Right atrium auricular region (tissue), 2 donors: ENCODE results near the gene HADHA. TPM values are rescaled to one million over a fixed set of nuclear protein-coding genes. Genes with fewer than 3 reads are reported as not detected.
A peak's percentile ranks its signal among the peaks of the same experiment; 100 is the strongest.

Experiments
- DNase-seq: peaks from one replicate; pipeline ENCODE4 v3.0.0-alpha.2; 2019; ENCODE audit warnings: low spot score
- H3K27ac ChIP-seq, 2 donors: fragments of 200-600 bp; sonication (generic); 1 replicate in 1 of 2; 2 replicates in 1 of 2; pipeline ENCODE4 v1.5.1; 2016 to 2019
- H3K27me3 ChIP-seq, 2 donors: fragments of 200-600 bp; sonication (generic); one replicate each; pipeline versions ENCODE4 v1.5.1 to v1.6.0; 2017 to 2019
- H3K36me3 ChIP-seq: fragments of 200-600 bp; sonication (generic); one replicate; pipeline ENCODE4 v1.5.1; 2016
- H3K4me1 ChIP-seq, 2 donors: fragments of 200-600 bp; sonication (generic); one replicate each; pipeline versions ENCODE4 v1.5.1 to v1.6.0; 2017 to 2019
- H3K4me3 ChIP-seq, 2 donors: fragments of 200-600 bp; sonication (generic); 1 replicate in 1 of 2; 2 replicates in 1 of 2; pipeline ENCODE4 v1.5.1; 2017 to 2019; ENCODE audit warnings: mild to moderate bottlenecking in 1 of 2, moderate library complexity in 1 of 2
- H3K9me3 ChIP-seq, 2 donors: fragments of 200-600 bp; sonication (generic); one replicate each; pipeline ENCODE4 v1.5.1; 2019
- CTCF ChIP-seq, 2 donors: fragments of 200-600 bp; sonication (generic); IDR thresholded peaks; one replicate each; pipeline ENCODE4 v1.5.1; 2019; ENCODE audit warnings: antibody characterized with exemption in 2 of 2
- total RNA-seq, 2 donors: library from RNA; depleted of rRNA; stranded (reverse); fragments of >200 nt; gene quantifications; one replicate each; pipeline ENCODE4 v1.1.0, GENCODE V29; 2016

The HADHA gene
- total RNA-seq, 2 donors from 2014 or later = 333 to 364 TPM

GRCh38 chr2:26235089-26235488 lies 9.3 kb downstream of the HADHA start:
- Histone ChIP-seq H3K36me3 (peaks cover 91% of the 10 kb centered on the region), H3K9me3 (no peaks in the 10 kb centered on the region), H3K27me3 (no peaks in the 10 kb centered on the region), H3K4me3 (no peak overlapping the region), H3K4me1 (peaks cover 0 to 20% of the 10 kb centered on the region in 2 donors), H3K27ac (no peak overlapping the region)
- TF ChIP-seq CTCF (IDR thresholded peaks at IDR 0.05) = peak in 1 of 2 donors; percentile 47
- DNase-seq = no peak

- H3K36me3 ChIP-seq = peaks cover 100% of the 10 kb centered on the region
- peaks cover 0 to 10% of the 10 kb centered on the region in 2 donors for H3K9me3 ChIP-seq
- H3K4me1 ChIP-seq = no peaks in the 10 kb centered on the region
- H3K4me3 ChIP-seq = no peak overlapping the region
- DNase-seq = no peak
- no peak overlapping the region for H3K27ac ChIP-seq
- no peak for TF ChIP-seq CTCF (IDR thresholded peaks at IDR 0.05)
- no peaks in the 10 kb centered on the region for H3K27me3 ChIP-seq
These were observed 13.6 kb downstream of the HADHA start for GRCh38 chr2:26230806-26231205.

GRCh38 chr2:26229595-26229994 lies 14.8 kb downstream of the HADHA start:
- Histone ChIP-seq H3K36me3 (peaks cover 92% of the 10 kb centered on the region), H3K27ac (no peak overlapping the region), H3K4me3 (no peak overlapping the region), H3K9me3 (peaks cover 0 to 10% of the 10 kb centered on the region in 2 donors), H3K4me1 (no peaks in the 10 kb centered on the region), H3K27me3 (no peaks in the 10 kb centered on the region)
- TF ChIP-seq CTCF (IDR thresholded peaks at IDR 0.05) = no peak
- no peak for DNase-seq

- DNase-seq = no peak
- Histone ChIP-seq H3K4me3 (no peak overlapping the region), H3K9me3 (peaks cover 0 to 10% of the 10 kb centered on the region in 2 donors), H3K27ac (no peak overlapping the region), H3K4me1 (no peaks in the 10 kb centered on the region), H3K36me3 (peaks cover 82% of the 10 kb centered on the region), H3K27me3 (no peaks in the 10 kb centered on the region)
- no peak for TF ChIP-seq CTCF (IDR thresholded peaks at IDR 0.05)
These were observed 20.3 kb downstream of the HADHA start for GRCh38 chr2:26224095-26224494.

GRCh38 chr2:26223018-26223417 lies 21.4 kb downstream of the HADHA start:
- peaks cover 0 to 10% of the 10 kb centered on the region in 2 donors for H3K9me3 ChIP-seq
- no peaks in the 10 kb centered on the region for H3K4me1 ChIP-seq
- no peak overlapping the region for H3K27ac ChIP-seq
- peaks cover 73% of the 10 kb centered on the region for H3K36me3 ChIP-seq
- no peak overlapping the region for H3K4me3 ChIP-seq
- no peaks in the 10 kb centered on the region for H3K27me3 ChIP-seq
- TF ChIP-seq CTCF (IDR thresholded peaks at IDR 0.05) = no peak
- DNase-seq = no peak

- no peak for DNase-seq
- Histone ChIP-seq H3K4me1 (no peaks in the 10 kb centered on the region), H3K9me3 (no peaks in the 10 kb centered on the region), H3K4me3 (no peak overlapping the region), H3K27me3 (no peaks in the 10 kb centered on the region), H3K27ac (no peak overlapping the region), H3K36me3 (peaks cover 86% of the 10 kb centered on the region)
- no peak for TF ChIP-seq CTCF (IDR thresholded peaks at IDR 0.05)
These were observed 26.7 kb downstream of the HADHA start for GRCh38 chr2:26217720-26218119.
